Measurements from ENCODE around the gene PINLYP. TPM values are rescaled to one million over a fixed set of nuclear protein-coding genes. Genes with fewer than 3 reads are reported as not detected.

The PINLYP gene
- total and polyA plus RNA-seq, 2 donors (not counting 3 experiments of a cell fraction or from before 2014, with no cell fraction given) = 5.5 TPM

DNA sequence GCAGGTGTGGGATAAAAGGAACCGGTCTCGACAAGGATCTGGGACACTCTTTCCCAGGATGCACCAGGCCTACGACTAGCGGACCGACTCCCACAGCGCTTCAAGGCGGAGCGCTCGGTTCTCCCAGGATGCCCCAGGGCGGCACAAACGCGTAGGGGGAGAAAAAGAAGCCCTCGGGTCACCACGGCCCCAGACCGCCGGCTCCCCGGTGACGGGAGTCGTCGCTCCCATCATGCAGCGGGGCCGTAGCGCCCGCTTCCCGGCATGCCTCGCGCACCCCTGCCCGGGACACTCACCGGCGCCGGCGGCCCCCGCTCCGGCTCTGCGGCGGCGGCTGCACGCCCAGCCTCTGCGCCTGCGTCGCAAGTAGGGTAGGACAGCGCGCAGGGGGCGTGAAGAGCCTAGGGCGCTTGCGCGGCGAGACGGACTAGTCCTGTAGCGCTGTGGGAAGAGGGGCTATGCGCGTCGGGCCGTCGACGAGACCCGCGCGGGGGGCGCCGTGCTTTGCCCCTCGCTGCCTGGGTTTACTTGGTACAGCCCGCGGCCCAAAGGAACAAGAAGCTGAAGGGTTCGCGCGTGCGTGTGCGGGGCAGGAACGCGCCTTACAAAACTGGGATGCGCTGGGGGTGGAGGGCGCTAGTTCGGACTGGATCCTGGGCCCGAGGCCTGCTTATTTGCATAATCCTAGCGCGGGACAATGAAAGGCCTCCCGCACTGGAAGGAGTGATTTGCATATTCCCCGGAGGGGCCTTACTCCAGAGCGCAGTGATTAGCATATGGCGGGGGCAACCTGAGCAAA lies 43.9 kb downstream of the PINLYP start, which contains the start of gene ZNF428:
TSS of gene ZNF428 (minus strand) at position 368 of the 799 bp plus-strand sequence. CDS start 5,325 bp downstream, outside the sequence.
- ChIA-PET POLR2A (no interaction called here), CTCF (no interaction called here)
- Histone ChIP-seq H4K20me1 (replicated peaks; ENCODE audit: control insufficient read depth, extremely low read depth, insufficient read depth, low read length) (no peaks in the 10 kb centered on the region), H3K36me3 (ENCODE audit: control insufficient read depth in 2 of 2, extremely low read depth in 1 of 2, insufficient read depth in 2 of 2, low read length in 2 of 2) (no peaks in the 10 kb centered on the region), H3K9me3 (replicated peaks; ENCODE audit: control insufficient read depth, insufficient read depth, low read length) (no peaks in the 10 kb centered on the region), H3K4me2 (ENCODE audit: insufficient read depth, low read length) (peak within 1 kb of the TSS; percentile 87), H3K27ac (ENCODE audit: insufficient read depth, low read depth, low read length) (peak within 1 kb of the TSS; percentile 88), H3K9me1 (replicated peaks; ENCODE audit: control insufficient read depth, extremely low read depth, insufficient read depth, low read length) (no peaks in the 10 kb centered on the region), H3K4me3 (replicated peaks in 1 of 3; ENCODE audit: insufficient read depth in 1 of 3, low read depth in 1 of 3, low read length in 3 of 3) (peak within 1 kb of the TSS; percentile 31 to 75 (median 47)), H2AFZ (ENCODE audit: low read depth, low read length) (peak within 1 kb of the TSS; percentile 89), H3K27me3 (ENCODE audit: control insufficient read depth in 2 of 2, insufficient read depth in 2 of 2, low read length in 2 of 2) (no peaks in the 10 kb centered on the region), H3K79me2 (ENCODE audit: control insufficient read depth, insufficient read depth, low read length) (peaks cover 24% of the 10 kb centered on the region), H3K9ac (replicated peaks; ENCODE audit: extremely low read depth, insufficient read depth, low read length) (peak within 1 kb of the TSS; percentile 95), H3K4me1 (ENCODE audit: control insufficient read depth, extremely low read depth, insufficient read depth, low read length) (peaks cover 12% of the 10 kb centered on the region)
- peak; percentile 95 for DNase-seq (ENCODE audit: low read depth, low spot score)
- intact Hi-C loops (cut with micrococcal nuclease) = loop anchor here (1.0 to 2.0 kb wide), 3 partner anchors 23 to 49 kb away; partner anchors contain the start of genes IRGQ, PINLYP, XRCC1 and ZNF576
- dilution Hi-C loops (cut with MboI; ENCODE audit: extremely low pct_ligation_motif_present, low sequenced_read_pairs) = no loop called here
- FAIRE-seq = no peak
- no TSS peak for BruUV-seq (replicated peaks)
- TF ChIP-seq JUN (IDR thresholded peaks at IDR 0.05; ENCODE audit: borderline replicate concordance, insufficient read depth, insufficient read length, low read depth) = no peak
- TF ChIP-seq FOS (IDR thresholded peaks at IDR 0.05; ENCODE audit: borderline replicate concordance, insufficient read depth, low read length) = no peak
- peak; percentile 81 for TF ChIP-seq POLR2AphosphoS5 (IDR thresholded peaks at IDR 0.05; ENCODE audit: insufficient read depth, low read depth, low read length)
- no peak for TF ChIP-seq GATA2 (IDR thresholded peaks at IDR 0.05; ENCODE audit: insufficient read depth, insufficient read length, low read depth, low read length)
- TF ChIP-seq, protein P1, sequence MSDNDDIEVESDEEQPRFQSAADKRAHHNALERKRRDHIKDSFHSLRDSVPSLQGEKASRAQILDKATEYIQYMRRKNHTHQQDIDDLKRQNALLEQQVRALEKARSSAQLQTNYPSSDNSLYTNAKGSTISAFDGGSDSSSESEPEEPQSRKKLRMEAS (IDR thresholded peaks at IDR 0.05; ENCODE audit: insufficient read depth, insufficient read length) = no peak
- TF ChIP-seq MYC (IDR thresholded peaks at IDR 0.05; ENCODE audit: low read depth, low read length) = no peak
- TF ChIP-seq, protein P2, sequence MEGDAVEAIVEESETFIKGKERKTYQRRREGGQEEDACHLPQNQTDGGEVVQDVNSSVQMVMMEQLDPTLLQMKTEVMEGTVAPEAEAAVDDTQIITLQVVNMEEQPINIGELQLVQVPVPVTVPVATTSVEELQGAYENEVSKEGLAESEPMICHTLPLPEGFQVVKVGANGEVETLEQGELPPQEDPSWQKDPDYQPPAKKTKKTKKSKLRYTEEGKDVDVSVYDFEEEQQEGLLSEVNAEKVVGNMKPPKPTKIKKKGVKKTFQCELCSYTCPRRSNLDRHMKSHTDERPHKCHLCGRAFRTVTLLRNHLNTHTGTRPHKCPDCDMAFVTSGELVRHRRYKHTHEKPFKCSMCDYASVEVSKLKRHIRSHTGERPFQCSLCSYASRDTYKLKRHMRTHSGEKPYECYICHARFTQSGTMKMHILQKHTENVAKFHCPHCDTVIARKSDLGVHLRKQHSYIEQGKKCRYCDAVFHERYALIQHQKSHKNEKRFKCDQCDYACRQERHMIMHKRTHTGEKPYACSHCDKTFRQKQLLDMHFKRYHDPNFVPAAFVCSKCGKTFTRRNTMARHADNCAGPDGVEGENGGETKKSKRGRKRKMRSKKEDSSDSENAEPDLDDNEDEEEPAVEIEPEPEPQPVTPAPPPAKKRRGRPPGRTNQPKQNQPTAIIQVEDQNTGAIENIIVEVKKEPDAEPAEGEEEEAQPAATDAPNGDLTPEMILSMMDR (IDR thresholded peaks at IDR 0.05; ENCODE audit: extremely low read depth in 1 of 2, insufficient read depth in 1 of 2, low read depth in 1 of 2, low read length in 2 of 2) = no peak
- peak; percentile 48 for TF ChIP-seq POLR2A (IDR thresholded peaks at IDR 0.05; ENCODE audit: low read depth, low read length)
- TF ChIP-seq EZH2 (IDR thresholded peaks at IDR 0.05; ENCODE audit: borderline replicate concordance, low read depth, low read length, severe bottlenecking) = no peak

Measured in endothelial cell of umbilical vein (primary cell).